ENCODE data around the gene ASCC3.

- TF ChIP-seq CTCF (IDR thresholded peaks at IDR 0.05) (no peak), POLR2AphosphoS5 (IDR thresholded peaks at IDR 0.05) (no peak)
These were observed 9.9 kb upstream of the ASCC3 start for GRCh38 chr6:100891079-100891478.
